Activated naive CD8-positive, alpha-beta T cell treated with anti-CD3 and anti-CD28 coated beads for 36 hours (primary cell): Measurements from ENCODE around the gene PDZRN3. TPM values are rescaled to one million over a fixed set of nuclear protein-coding genes. Genes with fewer than 3 reads are reported as not detected.

Source experiments
- DNase-seq: peaks from one replicate; pipeline ENCODE4 v3.0.0; 2021
- H3K27ac Mint-ChIP-seq: one replicate; pipeline ENCODE4 v1.8.0; 2022; ENCODE audit warnings: mild to moderate bottlenecking, moderate library complexity, mixed read lengths
- H3K27me3 Mint-ChIP-seq: one replicate; pipeline ENCODE4 v1.8.0; 2022; ENCODE audit warnings: mild to moderate bottlenecking, mixed read lengths
- H3K36me3 Mint-ChIP-seq: one replicate; pipeline ENCODE4 v1.8.0; 2021; ENCODE audit warnings: mild to moderate bottlenecking, mixed read lengths
- H3K4me1 Mint-ChIP-seq: one replicate; pipeline ENCODE4 v1.8.0; 2021; ENCODE audit warnings: mixed read lengths
- H3K4me3 Mint-ChIP-seq: one replicate; pipeline ENCODE4 v1.8.0; 2022; ENCODE audit warnings: mild to moderate bottlenecking, moderate library complexity, mixed read lengths
- H3K9me3 Mint-ChIP-seq: one replicate; pipeline ENCODE4 v1.8.0; 2022; ENCODE audit warnings: mixed read lengths
- total RNA-seq, 2 experiments: library from RNA; stranded (reverse); gene quantifications; one replicate each; pipeline ENCODE4 v1.2.3, GENCODE V29; 2021

Gene PDZRN3
- total RNA-seq, 2 experiments from 2014 or later: not detected

GRCh38 chr3:73608456-73609314 is 16.1 kb downstream of the PDZRN3 start:
- no peak for DNase-seq
- Mint-ChIP-seq H3K27me3 (peaks cover 4% of the 10 kb centered on the region), H3K4me3 (no peak overlapping the region), H3K36me3 (no peaks in the 10 kb centered on the region), H3K9me3 (no peaks in the 10 kb centered on the region), H3K4me1 (no peaks in the 10 kb centered on the region), H3K27ac (no peak overlapping the region)

DNA sequence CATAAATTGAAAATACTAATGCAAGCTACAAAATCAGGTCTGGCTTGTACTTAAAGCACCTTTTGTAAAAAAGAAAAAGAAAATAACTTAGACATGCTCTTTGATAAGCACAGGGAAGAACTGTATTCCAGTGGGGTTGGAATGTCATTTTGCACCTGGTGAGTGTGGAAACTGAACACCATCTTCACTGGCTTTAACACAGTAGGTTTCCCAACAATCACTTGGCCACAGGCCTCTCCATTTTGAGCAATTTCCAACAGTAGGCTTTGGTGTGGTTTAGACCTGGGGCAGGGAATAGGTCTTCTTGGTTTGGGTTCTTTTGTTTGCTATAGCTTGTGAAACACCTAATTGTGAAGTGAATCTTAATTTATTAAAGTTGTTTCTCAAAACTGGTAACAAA is 18.9 kb downstream of the PDZRN3 start:
- H3K4me3 Mint-ChIP-seq: no peak overlapping the region
- DNase-seq: no peak
- no peaks in the 10 kb centered on the region for H3K4me1 Mint-ChIP-seq
- H3K36me3 Mint-ChIP-seq: no peaks in the 10 kb centered on the region
- peaks cover 4% of the 10 kb centered on the region for H3K27me3 Mint-ChIP-seq
- no peak overlapping the region for H3K27ac Mint-ChIP-seq
- no peaks in the 10 kb centered on the region for H3K9me3 Mint-ChIP-seq

- no peak for DNase-seq
- Mint-ChIP-seq H3K36me3 (no peaks in the 10 kb centered on the region), H3K27me3 (peaks cover 4% of the 10 kb centered on the region), H3K9me3 (no peaks in the 10 kb centered on the region), H3K4me3 (no peak overlapping the region), H3K27ac (no peak overlapping the region), H3K4me1 (no peaks in the 10 kb centered on the region)
These were observed 19.3 kb downstream of the PDZRN3 start for GRCh38 chr3:73605412-73605811.

- no peaks in the 10 kb centered on the region for H3K36me3 Mint-ChIP-seq
- H3K9me3 Mint-ChIP-seq: no peaks in the 10 kb centered on the region
- H3K27ac Mint-ChIP-seq: no peak overlapping the region
- DNase-seq: no peak
- no peak overlapping the region for H3K4me3 Mint-ChIP-seq
- no peaks in the 10 kb centered on the region for H3K4me1 Mint-ChIP-seq
- H3K27me3 Mint-ChIP-seq: peaks cover 4% of the 10 kb centered on the region
These were observed 20.3 kb downstream of the PDZRN3 start for GRCh38 chr3:73604451-73604850.

DNA sequence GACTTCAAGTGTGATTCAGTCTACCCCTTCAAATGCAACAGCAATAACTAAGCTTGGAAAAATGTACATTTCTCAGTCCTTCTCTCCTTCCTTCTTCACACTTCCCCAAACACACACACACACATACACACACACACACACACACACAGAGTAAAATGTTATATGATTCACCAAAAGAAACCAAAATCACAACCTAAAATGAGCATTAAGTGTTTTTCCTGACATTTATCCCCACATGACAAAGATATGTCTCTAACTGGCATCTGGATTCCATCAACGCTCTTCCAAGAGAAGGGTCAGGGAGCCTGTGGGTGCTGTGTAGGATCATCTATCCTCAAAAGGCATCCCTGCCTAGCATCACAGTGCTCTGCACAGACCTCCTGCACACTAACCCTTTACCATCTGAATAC is 21.0 kb downstream of the PDZRN3 start:
- no peak for DNase-seq
- no peak overlapping the region for H3K27ac Mint-ChIP-seq
- no peak overlapping the region for H3K4me3 Mint-ChIP-seq
- peaks cover 4% of the 10 kb centered on the region for H3K27me3 Mint-ChIP-seq
- no peaks in the 10 kb centered on the region for H3K9me3 Mint-ChIP-seq
- no peaks in the 10 kb centered on the region for H3K4me1 Mint-ChIP-seq
- no peaks in the 10 kb centered on the region for H3K36me3 Mint-ChIP-seq

GRCh38 chr3:73602170-73602569 is 22.6 kb downstream of the PDZRN3 start:
- H3K4me1 Mint-ChIP-seq: no peaks in the 10 kb centered on the region
- no peaks in the 10 kb centered on the region for H3K36me3 Mint-ChIP-seq
- no peak for DNase-seq
- no peak overlapping the region for H3K27ac Mint-ChIP-seq
- H3K9me3 Mint-ChIP-seq: no peaks in the 10 kb centered on the region
- H3K4me3 Mint-ChIP-seq: no peak overlapping the region
- H3K27me3 Mint-ChIP-seq: peaks cover 2% of the 10 kb centered on the region

DNA sequence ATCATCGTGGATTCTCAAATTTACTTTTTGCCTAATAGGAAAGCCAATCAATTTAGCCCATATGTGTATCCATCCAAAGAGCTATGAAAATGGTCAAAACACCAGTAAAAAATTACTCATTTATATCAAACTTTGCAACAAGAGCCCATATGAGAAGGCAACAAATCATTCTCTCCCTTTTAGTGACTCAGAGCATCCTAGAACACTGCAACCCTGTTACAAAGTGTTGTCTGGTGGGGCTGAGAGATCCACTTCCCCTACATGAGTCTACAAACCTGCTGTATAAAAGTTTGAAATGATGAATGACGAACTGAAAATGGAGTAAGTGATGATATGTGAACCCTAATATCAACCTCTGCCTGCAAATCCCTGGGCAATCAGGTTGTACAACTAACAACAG is 23.3 kb downstream of the PDZRN3 start:
- no peaks in the 10 kb centered on the region for H3K4me1 Mint-ChIP-seq
- no peaks in the 10 kb centered on the region for H3K36me3 Mint-ChIP-seq
- no peak overlapping the region for H3K27ac Mint-ChIP-seq
- H3K4me3 Mint-ChIP-seq: no peak overlapping the region
- no peaks in the 10 kb centered on the region for H3K9me3 Mint-ChIP-seq
- DNase-seq: no peak
- peaks cover 3% of the 10 kb centered on the region for H3K27me3 Mint-ChIP-seq

GRCh38 chr3:73601011-73601410 is 23.7 kb downstream of the PDZRN3 start:
- H3K27me3 Mint-ChIP-seq: peaks cover 3% of the 10 kb centered on the region
- no peaks in the 10 kb centered on the region for H3K4me1 Mint-ChIP-seq
- no peaks in the 10 kb centered on the region for H3K36me3 Mint-ChIP-seq
- no peak overlapping the region for H3K27ac Mint-ChIP-seq
- H3K9me3 Mint-ChIP-seq: no peaks in the 10 kb centered on the region
- no peak for DNase-seq
- no peak overlapping the region for H3K4me3 Mint-ChIP-seq

- H3K27me3 Mint-ChIP-seq: peaks cover 3% of the 10 kb centered on the region
- H3K36me3 Mint-ChIP-seq: no peaks in the 10 kb centered on the region
- no peaks in the 10 kb centered on the region for H3K9me3 Mint-ChIP-seq
- no peaks in the 10 kb centered on the region for H3K4me1 Mint-ChIP-seq
- H3K4me3 Mint-ChIP-seq: no peak overlapping the region
- no peak overlapping the region for H3K27ac Mint-ChIP-seq
- DNase-seq: no peak
These were observed 24.3 kb downstream of the PDZRN3 start for GRCh38 chr3:73600293-73600938.

DNA sequence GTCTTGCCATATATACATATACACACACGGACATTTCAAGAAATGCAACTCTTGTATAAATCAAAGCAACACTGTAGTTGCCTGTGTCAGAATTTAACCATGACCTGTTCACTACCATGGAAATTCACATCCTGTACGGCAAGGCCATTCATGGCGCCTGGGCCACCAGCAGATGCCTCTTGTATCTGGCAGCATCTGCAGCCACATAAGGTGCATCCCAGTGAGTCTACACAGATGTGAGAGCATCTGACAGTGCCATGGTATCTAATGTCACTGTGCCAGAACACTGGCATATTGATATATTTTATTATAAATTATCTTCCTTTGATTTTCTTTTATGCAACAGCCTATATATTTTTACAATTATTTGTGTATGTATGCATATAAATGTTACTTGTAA is 25.1 kb downstream of the PDZRN3 start:
- no peak for DNase-seq
- Mint-ChIP-seq H3K27me3 (peaks cover 3% of the 10 kb centered on the region), H3K4me1 (no peaks in the 10 kb centered on the region), H3K36me3 (no peaks in the 10 kb centered on the region), H3K9me3 (no peaks in the 10 kb centered on the region), H3K4me3 (no peak overlapping the region), H3K27ac (no peak overlapping the region)

- Mint-ChIP-seq H3K4me1 (no peaks in the 10 kb centered on the region), H3K4me3 (no peak overlapping the region), H3K27ac (no peak overlapping the region), H3K9me3 (no peaks in the 10 kb centered on the region), H3K27me3 (peaks cover 3% of the 10 kb centered on the region), H3K36me3 (no peaks in the 10 kb centered on the region)
- no peak for DNase-seq
These were observed 27.3 kb downstream of the PDZRN3 start for GRCh38 chr3:73597476-73597875.

GRCh38 chr3:73592154-73593144 is 32.3 kb downstream of the PDZRN3 start:
- DNase-seq: no peak
- Mint-ChIP-seq H3K27me3 (peaks cover 11% of the 10 kb centered on the region), H3K4me3 (no peak overlapping the region), H3K9me3 (no peaks in the 10 kb centered on the region), H3K36me3 (no peaks in the 10 kb centered on the region), H3K27ac (no peak overlapping the region), H3K4me1 (no peaks in the 10 kb centered on the region)

GRCh38 chr3:73591286-73591800 is 33.4 kb downstream of the PDZRN3 start:
- H3K27me3 Mint-ChIP-seq: peaks cover 8% of the 10 kb centered on the region
- no peaks in the 10 kb centered on the region for H3K4me1 Mint-ChIP-seq
- no peak overlapping the region for H3K4me3 Mint-ChIP-seq
- H3K9me3 Mint-ChIP-seq: no peaks in the 10 kb centered on the region
- no peaks in the 10 kb centered on the region for H3K36me3 Mint-ChIP-seq
- no peak overlapping the region for H3K27ac Mint-ChIP-seq
- DNase-seq: no peak

DNA sequence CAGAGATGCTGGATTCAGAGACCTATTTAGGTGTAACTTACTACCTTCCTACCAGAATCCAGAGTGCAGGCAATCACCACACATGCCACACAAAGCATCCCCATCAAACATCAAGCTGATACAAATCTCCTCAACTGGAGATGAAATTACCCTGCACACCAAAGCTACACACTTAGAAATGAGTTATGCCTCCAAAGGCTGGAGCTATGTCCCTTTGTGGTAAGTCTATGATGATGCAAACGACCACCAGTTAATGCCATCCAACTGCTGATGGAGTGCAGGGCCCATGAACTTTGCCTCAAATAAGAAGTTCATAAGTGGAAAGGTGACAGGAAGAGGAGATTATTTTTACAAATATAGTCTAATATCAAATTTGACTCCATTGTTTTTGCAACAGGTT is 38.1 kb downstream of the PDZRN3 start:
- no peaks in the 10 kb centered on the region for H3K9me3 Mint-ChIP-seq
- H3K36me3 Mint-ChIP-seq: no peaks in the 10 kb centered on the region
- H3K27ac Mint-ChIP-seq: no peak overlapping the region
- no peak overlapping the region for H3K4me3 Mint-ChIP-seq
- no peaks in the 10 kb centered on the region for H3K4me1 Mint-ChIP-seq
- H3K27me3 Mint-ChIP-seq: peaks cover 10% of the 10 kb centered on the region
- DNase-seq: no peak

GRCh38 chr3:73586190-73586589 is 38.6 kb downstream of the PDZRN3 start:
- H3K27me3 Mint-ChIP-seq: peaks cover 10% of the 10 kb centered on the region

More at GRCh38 chr3:73586190-73586589, 38.6 kb downstream of the PDZRN3 start:
- Mint-ChIP-seq H3K4me3 (no peak overlapping the region), H3K9me3 (no peaks in the 10 kb centered on the region), H3K36me3 (no peaks in the 10 kb centered on the region), H3K4me1 (no peaks in the 10 kb centered on the region), H3K27ac (no peak overlapping the region)
- no peak for DNase-seq
